Suprapubic skin (tissue), 4 donors: ENCODE measurements around the gene ITGA2.

Experiments
- POLR2A ChIP-seq, 2 donors: fragments of 450-650 bp; IDR thresholded peaks; one replicate each; pipeline ENCODE4 v1.6.1; 2017; ENCODE audit warnings: antibody characterized with exemption in 2 of 2, mild to moderate bottlenecking in 2 of 2, moderate library complexity in 2 of 2
- POLR2AphosphoS5 ChIP-seq, 3 donors: sonication (generic); formaldehyde crosslinking; IDR thresholded peaks; one replicate each; pipeline ENCODE4 v1.6.1; 2017; ENCODE audit warnings: antibody characterized with exemption in 3 of 3
- TF ChIP-seq, protein P1 (sequence below), 2 donors: fragments of 200-600 bp in 1 of 2; fragments of 450-650 bp in 1 of 2; sonication (generic) in 1 of 2; IDR thresholded peaks; one replicate each; pipeline ENCODE4 v1.5.1; 2016 to 2019; ENCODE audit warnings: antibody characterized with exemption in 2 of 2, mild to moderate bottlenecking in 1 of 2, moderate library complexity in 1 of 2

DNA sequence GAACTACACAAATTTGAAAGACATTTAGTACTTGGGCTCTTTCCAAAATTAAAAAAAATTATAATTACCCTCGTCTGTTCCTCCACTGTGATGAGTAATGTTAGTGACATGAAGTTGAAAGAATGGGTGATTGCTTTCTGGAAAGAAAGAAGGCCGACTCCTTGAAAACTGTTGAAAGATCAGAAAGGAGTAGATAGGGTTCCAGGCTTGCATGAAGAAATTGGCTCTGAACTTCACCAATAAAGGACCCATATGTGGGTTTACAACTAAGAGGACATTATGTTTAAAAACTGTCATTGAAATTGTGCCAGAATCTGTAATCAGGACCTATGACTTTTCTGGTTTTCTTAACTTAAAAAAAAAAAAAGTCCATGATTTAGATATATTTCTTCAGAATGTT lies 141.1 kb downstream of the ITGA2 start:
- TF ChIP-seq, protein P1, sequence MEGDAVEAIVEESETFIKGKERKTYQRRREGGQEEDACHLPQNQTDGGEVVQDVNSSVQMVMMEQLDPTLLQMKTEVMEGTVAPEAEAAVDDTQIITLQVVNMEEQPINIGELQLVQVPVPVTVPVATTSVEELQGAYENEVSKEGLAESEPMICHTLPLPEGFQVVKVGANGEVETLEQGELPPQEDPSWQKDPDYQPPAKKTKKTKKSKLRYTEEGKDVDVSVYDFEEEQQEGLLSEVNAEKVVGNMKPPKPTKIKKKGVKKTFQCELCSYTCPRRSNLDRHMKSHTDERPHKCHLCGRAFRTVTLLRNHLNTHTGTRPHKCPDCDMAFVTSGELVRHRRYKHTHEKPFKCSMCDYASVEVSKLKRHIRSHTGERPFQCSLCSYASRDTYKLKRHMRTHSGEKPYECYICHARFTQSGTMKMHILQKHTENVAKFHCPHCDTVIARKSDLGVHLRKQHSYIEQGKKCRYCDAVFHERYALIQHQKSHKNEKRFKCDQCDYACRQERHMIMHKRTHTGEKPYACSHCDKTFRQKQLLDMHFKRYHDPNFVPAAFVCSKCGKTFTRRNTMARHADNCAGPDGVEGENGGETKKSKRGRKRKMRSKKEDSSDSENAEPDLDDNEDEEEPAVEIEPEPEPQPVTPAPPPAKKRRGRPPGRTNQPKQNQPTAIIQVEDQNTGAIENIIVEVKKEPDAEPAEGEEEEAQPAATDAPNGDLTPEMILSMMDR (IDR thresholded peaks at IDR 0.05) = no peak
- no peak for TF ChIP-seq POLR2AphosphoS5 (IDR thresholded peaks at IDR 0.05)
- TF ChIP-seq POLR2A (IDR thresholded peaks at IDR 0.05) = no peak
